Endometrium (tissue), 2 donors: Measurements from ENCODE around the gene ATXN1.

Experiments
- FAIRE-seq: peaks from 2 replicates; lab custom pipeline; 2012; peaks lifted over from hg19 to GRCh38; lab: Jason Lieb, UNC
- donor health status: control.
- donor health status: control.

Gene ATXN1

GRCh38 chr6:16327777-16328325 lies 433.4 kb downstream of the ATXN1 start:
- no peak for FAIRE-seq

- FAIRE-seq = no peak
Measured at GRCh38 chr6:16326971-16327776, 434.1 kb downstream of the ATXN1 start.

DNA sequence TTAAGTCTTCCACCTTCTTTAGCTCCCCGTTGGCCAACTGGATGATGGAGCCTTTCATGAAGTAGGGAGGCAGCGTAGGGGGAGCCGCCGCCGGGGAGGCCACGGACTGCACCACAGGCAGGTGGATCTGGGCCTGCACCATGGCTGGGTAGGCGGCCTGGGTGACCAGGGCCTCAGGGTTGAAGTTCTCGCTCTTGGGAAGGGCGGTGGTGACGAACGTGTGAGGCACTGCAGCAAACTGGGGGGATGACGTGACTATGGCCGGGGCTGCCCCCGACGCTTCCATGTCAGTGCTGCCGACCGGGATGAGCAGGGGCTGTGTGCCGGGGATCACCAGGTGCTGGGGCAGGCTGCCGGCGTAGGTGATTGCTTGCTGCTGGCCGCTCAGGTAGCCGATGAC lies 434.7 kb downstream of the ATXN1 start:
- no peak for FAIRE-seq

DNA sequence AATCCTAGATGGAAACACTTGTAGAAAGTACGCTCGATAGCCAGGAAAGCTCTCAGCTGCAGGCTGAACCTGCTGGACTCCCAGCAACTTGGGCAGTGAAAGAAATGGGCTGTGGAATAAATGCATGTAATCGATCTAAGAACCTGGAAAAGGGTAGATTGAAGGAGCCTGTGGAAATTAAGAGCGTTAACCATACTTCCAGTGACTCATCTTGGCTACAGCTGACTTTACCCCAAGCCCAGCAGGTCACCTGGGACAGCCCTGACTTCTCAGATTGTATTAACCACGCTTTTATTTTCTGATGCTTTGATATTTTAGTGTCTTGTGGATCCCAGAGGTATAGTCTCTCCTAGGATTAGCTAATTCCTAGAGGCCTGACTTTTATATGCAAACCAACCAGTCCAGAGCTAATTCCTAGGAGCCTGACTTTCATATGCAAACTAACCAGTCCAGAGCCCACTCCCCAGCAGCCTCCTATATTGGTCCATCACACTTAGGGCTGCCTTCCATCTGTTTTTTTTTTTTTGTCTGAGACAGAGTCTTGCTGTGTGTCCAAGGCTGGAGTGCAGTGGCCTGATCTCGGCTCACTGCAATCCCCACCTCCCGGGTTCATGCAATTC lies 436.5 kb downstream of the ATXN1 start:
- no peak for FAIRE-seq

- FAIRE-seq = no peak
Measured at GRCh38 chr6:16324184-16324583, 437.1 kb downstream of the ATXN1 start.

GRCh38 chr6:16322666-16323312 lies 438.5 kb downstream of the ATXN1 start:
- FAIRE-seq = no peak

DNA sequence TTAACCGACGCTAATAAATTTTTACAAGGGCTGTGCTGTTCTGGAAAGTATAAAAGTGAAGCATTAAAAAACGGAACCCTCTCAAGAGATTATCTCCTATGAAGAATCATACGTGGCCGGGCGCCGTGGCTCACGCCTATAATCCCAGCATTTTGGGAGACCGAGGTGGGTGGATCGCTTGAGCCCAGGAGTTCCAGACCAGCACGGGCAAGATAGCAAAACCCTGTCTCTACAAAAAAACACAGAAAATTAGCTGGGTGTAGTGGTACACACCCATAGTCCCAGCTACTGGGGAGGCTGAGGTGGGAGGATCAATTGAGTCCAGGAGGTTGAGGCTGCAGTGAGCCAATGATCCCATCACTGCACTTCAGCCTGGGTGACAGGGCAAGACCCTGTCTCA lies 439.4 kb downstream of the ATXN1 start:
- FAIRE-seq = no peak

DNA sequence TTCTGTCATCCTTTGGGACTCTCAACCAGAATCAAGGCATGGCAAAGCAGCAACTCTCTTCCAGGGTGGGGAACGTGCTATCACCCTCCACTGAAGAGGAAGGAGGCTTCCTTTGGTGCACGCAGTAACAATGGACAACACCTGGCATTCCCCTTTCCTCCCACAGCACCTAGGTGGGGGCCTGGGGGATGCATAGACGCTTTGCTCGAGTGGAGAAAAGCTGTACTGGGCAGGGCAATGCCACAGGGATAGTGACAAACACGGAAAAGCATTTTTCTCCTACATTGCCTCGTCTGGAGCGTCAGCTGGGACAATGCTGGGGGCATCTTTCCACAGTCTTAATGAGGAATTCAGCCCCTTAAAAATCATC lies 439.9 kb downstream of the ATXN1 start:
- no peak for FAIRE-seq

- FAIRE-seq = no peak
Measured at GRCh38 chr6:16320533-16321340, 440.5 kb downstream of the ATXN1 start.

- FAIRE-seq = no peak
Measured at GRCh38 chr6:16319813-16320532, 441.3 kb downstream of the ATXN1 start.

GRCh38 chr6:16318953-16319720 lies 442.1 kb downstream of the ATXN1 start:
- FAIRE-seq = no peak

DNA sequence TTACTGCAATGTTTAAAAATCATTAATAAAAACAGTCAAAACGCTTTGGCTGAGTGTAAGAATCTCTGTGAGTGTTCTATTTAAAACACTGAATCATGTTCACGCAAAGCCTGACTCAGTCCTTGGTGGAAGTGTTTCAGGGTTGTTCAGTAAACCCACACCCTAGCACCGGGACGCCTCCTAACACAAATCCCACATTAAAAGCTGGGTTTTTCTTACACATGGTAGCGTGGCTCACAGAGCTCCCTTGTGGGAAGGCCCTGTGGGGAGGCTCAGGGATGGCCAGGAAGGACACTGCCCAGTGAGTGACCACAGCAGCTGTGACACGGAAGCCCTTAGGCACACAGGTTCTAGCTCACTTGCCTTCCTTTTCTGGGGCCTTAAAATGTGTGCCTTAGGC lies 442.7 kb downstream of the ATXN1 start:
- FAIRE-seq = no peak

- FAIRE-seq = no peak
Measured at GRCh38 chr6:16316741-16317251, 444.5 kb downstream of the ATXN1 start.

DNA sequence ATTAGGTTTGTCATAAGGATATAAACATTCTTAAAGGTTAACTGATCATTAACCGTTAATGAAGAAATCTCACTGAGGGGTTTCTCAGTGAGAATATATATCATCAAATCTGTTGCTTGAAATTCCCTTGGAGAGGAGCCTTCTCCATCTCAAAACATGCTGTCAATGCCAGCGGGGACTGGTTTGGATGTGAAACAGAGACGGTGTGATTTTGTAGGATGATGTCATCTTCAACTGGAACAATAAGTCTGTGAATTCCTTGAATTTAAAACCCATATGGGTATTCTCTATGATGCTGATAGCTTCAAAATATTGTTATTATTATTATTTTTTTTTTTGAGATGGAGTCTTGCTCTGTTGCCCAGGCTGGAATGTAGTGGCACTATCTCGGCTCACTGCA lies 447.0 kb downstream of the ATXN1 start:
- FAIRE-seq = no peak

- FAIRE-seq = no peak
Measured at GRCh38 chr6:16313732-16314131, 447.5 kb downstream of the ATXN1 start.

GRCh38 chr6:16311763-16312162 lies 449.5 kb downstream of the ATXN1 start:
- FAIRE-seq = no peak

GRCh38 chr6:16306334-16306733 lies 454.9 kb downstream of the ATXN1 start:
- no peak for FAIRE-seq

DNA sequence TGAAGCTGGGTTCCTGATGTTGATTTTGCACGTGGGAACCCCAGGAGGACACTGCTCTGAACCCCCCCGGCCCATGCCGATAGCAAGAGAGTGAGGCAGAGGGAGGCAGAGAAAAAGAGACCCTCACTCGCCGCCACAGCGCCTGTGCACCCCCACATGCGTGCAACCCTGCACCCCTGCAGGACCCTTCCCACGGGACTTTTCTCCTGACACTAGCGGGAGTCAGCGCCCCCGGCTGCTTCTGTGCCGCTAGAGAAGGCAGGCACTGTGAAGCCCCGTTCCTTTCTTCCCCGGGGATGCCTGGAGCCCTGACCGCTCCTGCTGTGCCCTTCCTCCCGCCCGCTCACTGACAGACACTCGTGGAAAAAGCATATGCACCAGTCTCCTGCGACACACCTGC lies 455.5 kb downstream of the ATXN1 start:
- no peak for FAIRE-seq

DNA sequence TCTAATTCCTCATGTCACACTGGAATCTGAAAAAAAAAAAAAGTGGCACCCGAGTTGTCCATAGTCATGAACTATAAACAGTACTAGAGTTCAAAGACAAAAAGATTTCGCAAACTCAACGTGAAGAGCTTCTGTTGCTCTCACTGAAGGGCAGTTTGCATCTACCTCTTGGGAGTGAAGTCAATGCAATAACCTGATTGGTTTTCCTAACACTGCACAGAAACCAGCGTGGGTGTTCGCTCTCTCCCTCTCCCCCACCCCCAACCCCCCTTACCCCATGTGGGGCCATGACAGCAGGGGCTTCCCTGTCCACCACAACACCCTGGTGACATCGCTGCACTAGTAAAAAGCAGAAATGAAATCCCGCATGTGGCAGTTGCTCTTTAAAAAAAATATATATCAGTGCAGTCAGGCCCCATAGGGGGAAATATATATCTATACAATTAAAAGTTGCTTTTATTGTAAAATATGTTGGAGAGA lies 456.0 kb downstream of the ATXN1 start:
- no peak for FAIRE-seq
